GM23248 (cell line): ENCODE measurements around the gene NEGR1.

ENCODE experiments used
- EZH2 ChIP-seq: fragments of 200-600 bp; sonication (generic); IDR thresholded peaks from 2 replicates; pipeline ENCODE4 v1.6.1; 2018; ENCODE audit warnings: antibody characterized with exemption, mild to moderate bottlenecking; ENCODE audit not compliant: insufficient read depth, poor library complexity, severe bottlenecking
- EZH2phosphoT487 ChIP-seq: fragments of 200-600 bp; sonication (generic); IDR thresholded peaks from 2 replicates; pipeline ENCODE4 v1.6.1; 2018; ENCODE audit warnings: antibody characterized with exemption, moderate library complexity, mild to moderate bottlenecking, low read depth; ENCODE audit not compliant: insufficient read depth

- TF ChIP-seq EZH2 (no peak), EZH2phosphoT487 (no peak)
These were observed 932.0 kb downstream of the NEGR1 start for GRCh38 chr1:71350330-71350729.
